Measurements from ENCODE around the gene ORMDL2.
"Not testable (repeated sequence)": the region's sequence is repeated elsewhere in the genome, so short reads cannot be mapped to it uniquely, and the experiment has no call there.

Gene ORMDL2

DNA sequence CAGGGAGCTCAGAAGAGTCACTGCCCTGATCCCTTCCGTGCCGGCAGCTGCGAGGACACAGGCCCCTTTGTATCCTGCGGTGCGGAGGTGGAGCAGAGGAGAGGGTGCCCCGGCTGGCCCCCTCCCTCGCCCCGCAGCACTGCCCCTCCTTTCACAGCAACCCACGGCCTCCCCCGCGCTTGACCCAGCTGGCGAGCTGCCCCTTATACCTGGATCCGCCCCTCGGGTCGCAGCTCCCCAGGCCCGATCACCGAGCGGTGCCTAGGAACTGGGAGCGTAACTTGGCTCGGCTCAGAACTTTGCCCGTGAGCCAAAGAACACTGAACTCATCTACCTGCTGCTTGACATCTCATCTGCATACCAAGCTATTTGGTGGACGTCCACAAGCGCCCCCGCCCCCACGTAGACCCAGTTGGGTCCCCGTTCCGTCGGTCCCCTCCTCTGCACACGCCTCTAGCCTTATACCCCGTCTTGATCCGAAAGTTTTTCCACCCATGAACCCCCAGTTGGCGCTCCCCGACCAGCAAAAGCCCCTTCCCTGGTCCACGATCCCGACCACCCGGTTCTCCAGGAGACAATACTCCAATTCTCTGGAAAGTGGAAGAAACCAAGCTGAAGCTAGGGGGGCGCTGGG lies 12.2 kb downstream of the ORMDL2 start:
- no peak for DNase-seq (ENCODE audit: low read depth)

DNA sequence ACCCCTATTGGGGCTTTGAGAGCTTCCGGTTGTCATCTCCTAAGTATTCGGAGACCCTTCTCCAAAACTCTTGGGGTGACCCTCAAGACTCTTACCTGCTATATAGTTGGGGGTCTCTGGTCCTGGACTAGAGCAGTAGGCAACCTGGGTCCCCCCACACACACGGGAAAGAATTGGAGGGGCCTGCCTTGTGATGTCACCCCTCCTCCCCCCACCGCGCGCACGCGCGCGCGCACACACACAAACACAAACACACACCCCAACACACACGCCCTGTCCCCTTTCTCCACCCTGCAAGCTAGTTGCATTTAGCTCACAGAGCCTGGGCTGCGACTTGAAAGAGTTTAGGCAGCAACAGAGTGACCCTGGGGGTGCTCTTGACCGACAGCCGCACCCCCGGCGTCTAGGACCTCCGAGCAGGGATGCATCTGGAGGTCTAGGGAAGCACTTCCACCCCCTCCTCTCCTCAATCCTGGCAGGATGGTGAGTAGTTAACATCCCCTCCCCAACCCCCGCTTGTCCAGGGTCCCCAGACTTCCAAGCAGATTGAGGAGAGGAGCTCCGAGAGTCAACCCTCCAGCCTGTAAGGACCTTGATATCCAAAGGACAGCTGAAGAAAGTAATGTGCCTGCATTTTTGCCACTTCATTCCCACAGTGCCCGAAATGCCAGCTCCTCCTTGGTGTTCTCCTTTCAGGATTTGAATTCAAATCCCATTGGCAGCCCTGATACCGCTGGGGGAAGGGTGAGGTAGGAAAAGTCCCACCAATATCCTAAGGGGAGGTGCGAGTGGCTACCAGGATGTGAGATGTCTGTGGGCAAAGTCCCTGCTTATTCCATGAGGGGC lies 13.0 kb downstream of the ORMDL2 start:
- DNase-seq (ENCODE audit: low read depth): no peak

DNA sequence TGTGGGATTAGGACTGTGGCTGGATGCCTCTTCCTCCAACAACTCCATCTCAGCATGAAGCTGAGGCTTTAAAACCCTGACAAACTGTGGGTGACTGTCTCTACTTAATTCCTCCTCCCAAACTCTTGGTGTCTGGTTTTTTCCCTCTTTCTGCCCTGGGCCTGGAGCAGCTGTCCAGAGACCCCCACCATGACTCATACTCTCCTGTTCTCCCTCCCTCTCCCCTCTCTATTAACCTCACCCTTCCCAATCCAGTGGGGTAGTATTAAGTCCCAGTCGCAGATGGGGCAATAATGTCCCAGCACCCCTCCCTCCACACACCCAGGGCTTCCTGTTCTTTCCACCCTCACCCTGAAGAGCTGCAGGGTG lies 13.6 kb downstream of the ORMDL2 start:
- DNase-seq (ENCODE audit: low read depth): no peak

DNA sequence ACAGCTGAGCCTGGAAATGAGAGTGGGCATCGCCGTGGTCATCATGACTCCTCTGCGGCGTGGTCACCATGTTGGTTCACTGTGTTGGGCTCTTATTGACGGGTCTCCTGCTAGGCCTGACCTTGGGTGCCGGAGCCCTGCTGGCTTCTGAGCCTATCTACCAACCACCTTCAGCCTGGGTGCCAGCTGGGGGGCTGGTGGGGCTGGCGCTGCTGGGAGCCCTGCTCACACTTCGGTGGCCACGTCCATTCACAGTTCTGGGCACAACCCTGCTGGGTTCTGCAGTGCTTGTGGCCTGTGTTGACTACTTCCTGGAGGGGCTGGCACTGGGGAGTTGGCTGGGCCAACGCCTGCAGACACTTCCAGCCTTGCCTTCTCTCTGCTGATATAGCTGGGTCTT lies 15.2 kb downstream of the ORMDL2 start:
- DNase-seq (ENCODE audit: low read depth): no peak

DNA sequence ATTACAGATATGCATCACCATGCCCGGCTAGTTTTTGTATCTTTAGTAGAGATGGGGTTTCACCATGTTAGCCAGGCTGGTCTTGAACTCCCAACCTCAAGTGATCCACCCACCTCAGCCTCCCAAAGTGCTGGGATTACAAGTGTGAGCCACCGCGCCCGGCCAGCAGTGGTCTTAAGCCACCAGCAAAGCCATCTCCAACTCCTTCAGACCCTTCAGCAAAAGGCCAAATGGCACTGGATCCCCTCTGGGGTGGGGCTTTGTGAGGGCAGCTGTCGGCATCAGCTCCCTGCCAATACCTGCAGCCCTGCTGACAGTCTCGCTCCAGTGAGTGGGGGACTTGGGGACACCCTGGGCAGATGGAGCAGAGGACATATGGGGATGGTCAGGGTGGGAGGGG lies 16.6 kb downstream of the ORMDL2 start:
- DNase-seq (ENCODE audit: low read depth): not testable (repeated sequence)

DNA sequence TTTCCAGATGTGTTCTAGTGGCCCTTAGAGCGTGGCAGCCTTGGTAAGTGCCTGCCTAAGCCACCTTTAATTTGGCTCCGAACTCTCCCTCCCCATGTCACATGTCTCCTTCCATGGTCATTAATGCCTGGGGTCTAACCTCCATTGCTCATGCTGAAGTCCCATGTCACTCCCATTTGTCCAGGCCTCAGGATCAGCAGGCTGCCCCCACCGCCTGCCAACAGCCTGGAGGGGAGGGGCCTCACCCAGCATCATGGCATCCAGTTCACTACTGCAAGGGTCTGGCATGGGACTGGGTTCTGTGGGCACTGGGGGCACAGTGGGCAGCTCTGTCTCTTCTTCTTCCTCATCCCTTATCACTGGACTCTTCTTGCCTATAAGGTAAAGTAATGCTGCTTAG lies 20.5 kb downstream of the ORMDL2 start:
- DNase-seq (ENCODE audit: low read depth): no peak

DNA sequence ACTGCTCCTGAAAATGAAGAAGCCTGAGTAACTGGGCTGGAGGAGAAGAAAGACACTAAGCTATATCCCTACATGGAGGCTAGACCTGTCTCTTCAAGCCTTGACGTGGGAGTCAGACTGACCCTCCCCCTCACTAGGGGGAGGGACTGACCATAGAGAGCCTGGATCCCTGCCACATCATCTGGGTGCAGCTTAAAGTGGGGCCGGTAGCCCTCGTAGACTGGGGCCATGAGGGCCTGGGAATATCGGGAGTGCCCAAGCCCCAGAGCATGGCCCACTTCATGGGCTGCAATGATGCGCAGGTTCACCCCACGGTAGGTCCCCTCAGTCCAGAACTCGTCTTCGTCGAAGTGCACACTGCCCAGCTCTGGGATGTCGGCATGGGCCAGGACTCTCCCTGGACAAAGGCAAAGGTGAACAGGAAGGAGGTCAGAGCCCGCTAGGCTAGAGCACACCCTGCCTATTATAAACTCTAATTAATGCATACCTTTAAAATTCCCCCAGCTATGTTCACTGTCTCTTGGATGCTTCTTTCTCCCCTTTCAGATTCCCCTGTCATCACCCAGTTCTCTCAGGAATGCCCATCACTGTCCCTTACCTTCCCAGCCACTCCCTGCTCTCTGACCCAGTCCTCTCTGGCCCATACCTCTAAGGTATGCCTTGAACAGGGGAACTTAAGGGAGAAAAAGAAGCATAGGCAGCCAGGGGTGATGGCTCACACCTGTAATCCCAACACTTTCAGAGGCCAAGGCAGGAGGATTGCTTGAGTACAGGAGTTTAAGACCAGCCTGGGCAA lies 21.7 kb downstream of the ORMDL2 start:
- no peak for DNase-seq (ENCODE audit: low read depth)

DNA sequence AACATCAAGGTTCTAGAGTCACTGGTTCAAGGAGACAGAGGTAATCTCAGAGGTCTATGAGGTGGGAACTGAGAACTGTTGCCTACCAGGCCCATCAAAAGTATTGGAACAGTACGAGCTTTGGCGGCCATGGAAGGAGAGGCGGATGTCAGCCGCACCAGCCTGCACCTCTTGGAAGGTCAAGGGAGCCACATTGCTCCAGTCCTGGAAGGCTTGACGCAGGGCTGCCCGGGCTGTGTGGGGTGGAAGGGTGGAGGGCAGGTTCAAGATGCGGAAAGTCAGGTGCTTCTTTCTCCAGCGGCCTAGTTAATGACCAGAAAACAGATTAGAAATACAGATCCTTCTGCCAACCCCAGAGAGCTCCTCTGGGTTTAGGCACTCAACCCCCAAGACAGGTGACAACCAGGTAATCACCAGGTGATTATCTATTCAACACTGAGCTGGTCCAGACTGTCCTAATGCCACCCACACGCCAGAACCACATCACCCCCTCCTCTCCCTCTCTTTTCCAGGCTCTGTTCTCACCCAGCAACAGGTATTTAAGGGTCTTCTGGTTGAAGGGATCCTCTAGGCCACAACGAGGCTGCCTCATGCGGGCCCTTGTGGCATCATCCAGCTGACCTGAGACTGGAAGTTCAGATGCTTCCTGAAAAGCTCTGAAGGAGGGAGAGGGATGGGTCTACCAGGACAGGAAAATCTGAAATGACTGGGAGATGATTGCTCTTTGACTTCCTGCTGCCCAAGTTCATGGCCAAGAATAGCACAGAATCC lies 22.9 kb downstream of the ORMDL2 start:
- no peak for DNase-seq (ENCODE audit: low read depth)

DNA sequence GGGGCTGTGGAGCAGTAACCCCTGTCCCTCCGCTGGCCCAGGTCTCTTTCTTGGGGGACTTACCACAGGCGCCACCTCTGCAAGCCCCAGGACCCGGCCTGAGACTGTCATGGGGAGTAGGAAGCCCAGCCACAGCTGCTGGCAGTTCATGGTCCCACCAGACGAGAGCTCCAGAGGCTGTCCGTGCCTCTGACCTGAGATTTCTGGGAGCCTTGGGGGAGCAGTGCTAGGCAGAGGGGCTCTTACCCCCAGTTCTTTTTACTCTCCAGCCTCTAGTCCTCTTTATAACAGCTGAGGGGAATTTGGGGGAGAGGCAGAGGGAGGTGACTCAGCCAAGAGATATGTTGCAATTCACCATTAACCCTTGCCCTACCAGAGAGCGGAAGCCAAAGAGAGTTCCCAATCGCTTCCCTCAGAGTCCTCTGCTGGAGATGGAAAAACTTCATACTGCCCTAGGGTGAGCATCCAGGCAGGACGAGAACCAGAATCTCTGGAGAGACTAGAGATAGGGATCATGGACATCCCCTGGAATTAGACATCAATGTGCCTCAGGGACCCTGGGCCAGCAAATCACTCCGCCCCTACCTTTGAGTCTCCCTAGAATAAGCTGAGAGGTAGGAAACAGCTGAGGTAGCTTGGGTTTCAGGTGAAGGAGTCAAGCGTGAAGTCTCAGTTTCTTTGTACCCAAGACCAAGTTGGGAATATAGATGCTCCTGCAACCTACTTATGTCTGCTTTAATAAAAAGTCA lies 25.0 kb downstream of the ORMDL2 start, which contains the start of gene MMP19:
MMP19 (minus strand) TSS at position 256 of the 749 bp plus-strand sequence; CDS start at position 150, 106 bp downstream.
- DNase-seq (ENCODE audit: low read depth): no peak

DNA sequence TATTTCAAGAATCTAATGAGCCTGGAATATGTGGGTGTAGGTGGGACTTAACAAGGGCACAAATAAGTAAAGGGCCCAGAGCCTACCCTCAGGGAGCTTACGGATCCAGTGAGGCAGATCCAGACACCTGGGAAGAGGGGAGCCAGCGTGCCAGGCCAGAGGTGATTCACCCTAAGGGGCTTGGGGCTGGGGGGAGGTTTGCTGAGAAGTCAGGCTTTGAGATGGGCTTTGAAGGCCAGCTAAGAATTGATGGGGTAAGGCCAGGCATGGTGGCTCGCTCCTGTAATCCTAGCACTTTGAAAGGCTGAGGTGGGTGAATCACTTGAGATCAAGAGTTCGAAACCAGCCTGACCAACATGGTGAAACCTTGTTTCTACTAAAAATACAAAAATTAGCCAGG lies 25.6 kb downstream of the ORMDL2 start:
- no peak for DNase-seq (ENCODE audit: low read depth)

DNA sequence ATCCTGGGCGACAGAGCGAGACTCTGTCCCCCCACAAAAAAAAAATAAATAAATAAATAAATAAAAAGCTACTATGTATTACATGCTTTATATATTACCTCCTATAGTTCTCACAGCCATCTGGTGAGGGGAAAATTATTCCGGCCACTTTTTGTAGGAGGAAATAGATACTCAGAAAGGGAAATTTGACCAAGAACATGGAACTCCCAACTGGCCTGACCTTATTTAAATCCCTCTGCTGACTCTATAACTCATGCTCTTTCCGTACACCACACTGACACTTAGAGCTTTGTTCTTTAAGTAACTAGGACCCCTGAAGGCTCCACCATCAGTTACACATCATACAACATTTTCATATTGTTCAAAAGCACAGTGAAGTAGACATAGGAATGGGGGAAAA lies 27.1 kb downstream of the ORMDL2 start:
- no peak for DNase-seq (ENCODE audit: low read depth)

DNA sequence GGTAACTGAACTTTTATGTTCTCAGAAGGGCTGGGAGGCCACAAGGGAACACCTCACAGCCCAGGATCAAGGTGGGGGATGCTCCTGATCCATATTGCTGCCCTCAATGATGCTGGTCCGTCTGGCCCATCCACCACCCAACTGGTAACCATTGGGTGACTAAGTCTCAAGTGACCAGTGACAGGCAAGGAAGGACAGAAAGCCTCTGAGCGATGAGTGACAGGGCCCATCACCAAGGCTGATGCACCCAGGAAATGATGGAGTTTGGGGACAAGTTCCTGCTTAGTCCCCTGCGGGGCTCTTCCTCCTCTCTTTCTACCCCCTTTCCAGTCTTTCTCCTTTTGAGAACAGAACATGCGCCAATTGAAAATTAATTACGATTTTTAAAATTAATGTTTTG lies 27.5 kb downstream of the ORMDL2 start:
- DNase-seq (ENCODE audit: low read depth): no peak

DNA sequence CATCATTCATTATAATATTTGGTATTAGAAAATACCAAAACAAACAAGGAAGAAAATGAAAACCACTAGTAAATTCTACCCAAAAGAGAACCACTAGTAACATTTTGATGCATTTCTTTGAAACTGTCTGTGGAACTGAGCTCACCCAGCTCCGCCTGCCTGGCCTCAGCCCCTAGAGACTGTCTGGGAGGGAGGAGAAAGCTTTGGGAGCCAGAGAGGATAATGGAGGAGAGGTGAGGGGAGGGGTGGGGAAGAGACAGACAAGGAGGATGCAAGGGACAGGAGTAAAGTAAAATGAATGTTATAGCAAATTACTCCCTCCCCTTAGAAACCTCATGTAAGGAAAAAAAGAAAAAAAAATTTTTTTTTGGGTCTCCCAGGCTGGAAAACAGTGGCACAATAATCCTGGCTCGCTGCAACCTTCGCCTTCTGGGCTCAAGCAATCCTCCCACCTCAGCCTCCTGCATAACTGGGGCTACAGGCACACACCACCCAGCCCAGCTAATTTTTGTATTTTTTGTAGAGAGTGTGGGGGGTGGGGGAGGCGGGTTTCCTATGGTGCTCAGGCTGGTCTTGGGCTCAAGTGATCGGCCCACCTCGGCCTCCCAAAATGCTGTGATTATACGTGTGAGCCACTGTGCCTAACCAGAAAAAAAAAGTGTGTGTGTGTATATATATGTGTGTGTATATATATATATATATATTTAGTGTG lies 28.1 kb downstream of the ORMDL2 start:
- DNase-seq (ENCODE audit: low read depth): no peak

DNA sequence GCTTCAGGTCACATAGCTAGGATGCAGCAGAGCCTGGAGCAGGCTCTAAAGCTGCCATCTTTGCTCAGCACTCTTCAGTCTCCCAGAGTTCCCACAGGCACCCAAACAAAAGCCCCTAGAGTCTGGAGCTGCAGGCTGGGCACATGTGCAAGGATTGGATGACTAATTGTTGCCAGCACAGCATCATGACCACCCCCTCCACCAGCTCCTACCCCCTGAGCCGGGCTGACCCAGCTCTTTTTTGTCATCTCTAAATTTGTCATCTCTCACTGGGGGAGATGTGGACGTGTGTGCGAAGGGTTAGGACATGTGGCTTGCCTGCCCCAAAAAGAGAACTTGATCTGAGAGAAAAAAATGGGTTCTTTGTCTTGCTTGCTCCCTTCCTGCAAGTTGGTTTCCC lies 29.2 kb downstream of the ORMDL2 start:
- no peak for DNase-seq (ENCODE audit: low read depth)

DNA sequence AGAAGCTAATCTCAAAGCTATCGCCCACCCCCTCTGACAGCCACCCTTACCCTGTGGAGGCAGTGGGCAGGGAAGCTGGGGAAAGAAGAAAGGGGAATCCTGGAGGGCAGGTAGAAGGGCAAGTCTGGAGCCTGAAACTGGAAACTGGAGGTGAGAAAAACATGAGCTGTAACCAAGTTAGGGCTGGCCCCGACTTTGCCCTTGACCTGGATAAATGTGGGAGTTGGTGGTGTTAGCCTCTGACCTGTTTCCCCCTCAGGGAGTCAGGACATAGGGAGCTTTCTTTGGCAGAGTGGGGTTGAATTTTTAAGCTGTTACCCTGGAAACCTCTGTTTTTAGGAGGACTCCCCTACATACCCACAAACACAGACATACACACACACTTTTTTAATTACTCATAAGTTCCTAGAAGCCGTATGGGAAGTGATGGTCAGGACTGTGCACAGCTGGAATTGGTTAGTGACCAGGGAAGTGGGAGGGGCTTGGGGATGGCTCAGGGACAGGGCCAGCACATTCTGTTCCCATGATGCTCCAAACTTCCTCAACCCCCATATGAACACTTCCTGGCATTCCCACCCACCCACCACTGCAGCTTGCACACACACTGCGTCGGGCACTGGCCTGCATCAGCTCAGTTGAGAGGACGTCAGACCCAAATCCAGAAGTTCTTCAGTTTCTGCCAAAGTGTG lies 29.9 kb downstream of the ORMDL2 start:
- DNase-seq (ENCODE audit: low read depth): no peak

DNA sequence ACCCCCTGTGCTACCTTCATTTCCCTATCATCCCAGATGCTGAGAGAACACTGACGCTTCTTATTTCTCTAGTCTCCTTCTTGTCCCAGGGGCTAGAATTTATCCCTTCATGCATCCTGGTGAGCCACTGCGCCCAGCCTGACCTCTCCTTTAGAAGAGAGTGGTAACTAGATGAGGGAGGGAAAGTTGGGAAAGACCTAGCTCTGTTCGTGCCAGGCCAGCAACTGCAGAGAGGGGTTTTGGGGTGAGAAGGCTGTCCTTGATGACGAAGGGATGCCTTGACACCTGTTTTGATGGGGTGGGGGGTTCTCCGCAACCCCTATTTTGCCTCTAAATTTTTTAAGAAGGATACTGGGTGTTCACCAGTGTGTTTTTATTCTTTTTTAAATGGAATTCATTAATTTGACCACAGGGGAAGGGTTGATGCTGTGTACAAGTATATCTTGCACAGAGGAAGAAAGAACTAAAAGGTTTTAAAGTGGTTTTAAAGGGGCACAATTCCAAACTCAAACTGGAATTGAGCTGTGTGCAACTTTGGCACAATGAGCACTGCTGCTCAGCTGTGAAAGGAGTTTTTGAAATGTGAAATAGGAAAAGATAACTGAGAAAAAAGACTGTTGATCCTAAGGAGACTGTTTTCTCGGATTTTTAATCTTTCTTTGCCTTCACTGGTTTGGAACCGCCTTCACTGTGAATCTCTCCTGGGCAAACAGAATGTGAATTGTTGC lies 31.9 kb downstream of the ORMDL2 start:
- DNase-seq (ENCODE audit: low read depth): no peak

DNA sequence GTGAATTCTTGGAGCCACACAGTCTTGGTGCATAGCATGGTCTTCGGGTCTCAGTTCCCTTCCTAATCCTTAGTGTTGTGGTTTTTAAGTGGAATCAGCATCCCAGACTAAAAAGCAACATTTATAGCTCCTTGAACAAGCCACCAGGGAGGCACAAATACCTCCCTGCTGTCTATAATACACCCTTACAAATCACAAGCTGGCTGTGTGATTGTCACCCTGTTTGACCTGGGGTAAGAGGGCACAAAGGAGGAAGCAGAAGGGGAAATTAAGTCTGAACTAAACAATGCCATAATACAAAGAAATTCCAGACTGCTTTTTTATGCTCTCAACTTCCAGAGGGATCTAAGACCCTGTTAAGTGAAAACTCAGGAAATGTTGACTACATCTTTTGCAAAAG lies 32.6 kb downstream of the ORMDL2 start:
- no peak for DNase-seq (ENCODE audit: low read depth)

DNA sequence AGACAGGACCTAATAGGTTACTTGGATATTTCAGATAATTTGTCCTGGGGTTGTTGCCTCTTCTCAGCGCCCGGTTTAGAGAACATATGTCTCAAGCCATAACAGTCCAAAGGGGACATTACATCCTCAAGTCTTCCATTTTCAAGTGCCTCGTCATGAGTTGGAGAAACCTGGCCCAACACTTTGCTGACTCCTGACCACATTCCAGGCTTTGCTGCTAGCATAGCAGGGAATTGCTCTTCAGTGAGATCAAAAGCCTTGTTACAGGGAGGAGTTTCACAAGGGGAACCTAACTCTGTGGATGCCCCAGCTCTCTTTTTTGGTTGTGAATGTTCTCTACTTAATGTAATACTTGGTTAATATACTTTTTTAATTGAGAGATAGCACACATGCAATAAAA lies 33.1 kb downstream of the ORMDL2 start:
- no peak for DNase-seq (ENCODE audit: low read depth)

DNA sequence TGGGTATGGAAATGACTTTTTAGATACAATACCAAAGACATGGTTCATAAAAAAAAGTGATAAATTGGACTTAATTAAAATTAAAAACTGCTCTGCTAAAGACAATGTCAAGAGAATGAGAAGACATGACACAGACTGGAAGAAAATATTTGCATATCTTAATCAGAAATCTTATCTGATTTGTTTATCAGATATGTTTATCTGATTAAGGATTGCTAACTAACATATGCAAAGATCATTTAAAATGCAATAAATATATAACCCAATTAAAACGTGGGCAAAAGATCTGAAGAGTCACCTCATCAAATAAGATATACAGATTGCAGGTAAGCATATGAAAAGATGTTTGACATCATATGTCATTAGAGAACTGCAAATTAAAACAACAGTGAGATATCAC lies 34.9 kb downstream of the ORMDL2 start:
- DNase-seq (ENCODE audit: low read depth): no peak
